T47D (cell line): Measurements from ENCODE around the gene STAT6.

ENCODE experiments used
- DNase-seq, 2 experiments: peaks; one replicate each; pipeline versions ENCODE4 v3.0.0 to v3.0.0-alpha.2; 2011 to 2012; ENCODE audit warnings: low read depth in 1 of 2, low spot score in 1 of 2
- JUND ChIP-seq: IDR thresholded peaks from 2 replicates; pipeline ENCODE4 v1.6.1; 2012; ENCODE audit warnings: low read depth
- in situ Hi-C: cut with HindIII; loops from 2 replicates; pipeline ENCODE4 v1.10.0; 2016; ENCODE audit warnings: low sequenced_read_pairs, low pct_unique_long_range_greater_than_20kb

The STAT6 gene

DNA sequence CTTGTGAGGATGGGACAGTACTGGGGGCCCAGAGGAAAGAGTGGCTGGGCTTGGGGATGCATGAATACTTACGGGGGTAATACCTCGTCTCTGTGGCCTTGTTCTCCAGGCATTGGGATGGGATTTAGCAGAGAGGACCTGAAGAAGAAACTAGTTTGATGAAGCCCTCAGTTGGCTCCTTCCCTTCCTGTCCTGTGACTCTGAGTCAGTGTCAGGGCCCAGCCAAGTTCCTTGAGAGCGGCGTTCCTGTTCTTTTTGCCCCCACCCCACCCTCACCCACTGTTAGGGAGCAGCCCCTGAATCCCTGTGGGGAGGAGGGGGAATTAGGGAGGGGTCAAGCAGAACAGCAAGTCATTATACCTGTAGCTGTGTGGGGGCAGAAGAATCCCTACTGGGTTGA, 41.5 kb upstream of the STAT6 start:
- DNase-seq = no peak
- TF ChIP-seq JUND = no peak
- in situ Hi-C loops = no loop called here

DNA sequence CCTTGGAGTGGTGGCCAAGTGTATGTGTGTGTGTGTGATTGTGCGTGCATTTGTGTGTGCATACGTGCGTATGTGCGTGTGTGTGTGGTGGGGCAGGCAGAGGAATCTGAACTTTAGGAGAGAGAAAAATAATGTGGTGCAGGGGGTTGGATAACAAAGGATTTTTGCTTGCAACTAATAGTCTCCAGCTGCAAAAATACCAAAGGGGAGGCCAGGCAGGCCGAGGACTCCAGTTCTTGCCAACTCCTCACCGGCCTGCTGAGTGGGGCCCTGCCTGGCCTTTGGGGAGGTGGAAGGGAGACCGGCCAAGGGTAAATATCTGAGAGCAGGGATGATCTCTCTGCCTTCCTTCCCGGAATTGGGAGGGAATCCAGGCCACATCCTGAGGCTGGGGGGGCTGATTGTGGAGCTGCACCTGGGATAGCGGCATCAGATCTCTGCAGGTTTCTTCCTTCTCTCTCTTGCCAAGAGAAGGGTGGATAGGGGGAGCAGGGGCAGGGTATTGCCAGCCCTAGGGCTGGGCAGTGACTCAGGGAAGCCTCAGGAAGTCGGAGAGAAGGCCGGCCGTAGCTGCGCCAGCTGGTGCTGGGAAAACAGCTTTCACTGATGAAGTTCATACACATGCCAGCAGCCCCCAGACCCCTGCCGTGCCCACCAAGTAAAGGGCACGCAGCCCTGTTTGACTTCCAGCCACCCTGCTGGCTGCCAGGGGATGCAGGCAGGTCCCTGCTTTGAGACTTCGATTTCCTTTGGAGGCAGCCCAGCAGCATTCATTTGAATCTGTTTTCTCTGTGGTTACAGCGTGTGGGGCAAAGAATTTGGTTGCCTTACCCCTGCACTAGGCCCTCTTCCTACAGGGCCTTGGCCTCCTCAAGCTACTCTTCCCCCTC, 40.8 kb upstream of the STAT6 start:
- TF ChIP-seq JUND = no peak
- in situ Hi-C loops = no loop called here
- DNase-seq = no peak

DNA sequence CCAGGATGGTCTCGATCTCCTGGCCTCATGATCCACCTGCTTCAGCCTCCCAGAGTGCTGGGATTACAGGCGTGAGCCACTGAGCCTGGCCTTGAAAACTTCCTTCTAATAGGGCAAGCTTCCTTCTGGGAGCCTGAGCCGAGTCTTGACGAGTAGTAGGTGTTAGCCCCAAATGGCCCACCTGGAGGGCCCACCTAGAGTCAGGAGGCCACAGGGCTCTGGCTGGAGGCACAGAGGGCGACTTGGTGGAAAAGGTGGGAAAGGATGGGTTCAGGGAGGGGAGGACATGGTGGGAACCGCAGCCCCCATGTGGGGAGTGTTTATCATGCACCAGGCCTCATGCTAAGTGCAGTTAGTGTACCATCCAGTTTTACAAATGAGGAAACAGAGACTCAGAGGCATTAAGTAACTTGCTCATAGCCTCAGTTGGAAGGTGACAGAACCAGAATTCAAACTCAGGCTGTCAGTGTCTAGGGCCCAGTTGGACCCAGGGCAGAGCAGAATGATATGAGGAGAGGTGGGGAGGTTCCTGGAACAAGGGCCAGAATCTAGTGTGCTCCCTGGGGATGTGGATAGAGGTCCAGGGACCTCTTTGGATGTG, 39.3 kb upstream of the STAT6 start:
- in situ Hi-C loops = no loop called here
- no peak for DNase-seq
- no peak for TF ChIP-seq JUND

DNA sequence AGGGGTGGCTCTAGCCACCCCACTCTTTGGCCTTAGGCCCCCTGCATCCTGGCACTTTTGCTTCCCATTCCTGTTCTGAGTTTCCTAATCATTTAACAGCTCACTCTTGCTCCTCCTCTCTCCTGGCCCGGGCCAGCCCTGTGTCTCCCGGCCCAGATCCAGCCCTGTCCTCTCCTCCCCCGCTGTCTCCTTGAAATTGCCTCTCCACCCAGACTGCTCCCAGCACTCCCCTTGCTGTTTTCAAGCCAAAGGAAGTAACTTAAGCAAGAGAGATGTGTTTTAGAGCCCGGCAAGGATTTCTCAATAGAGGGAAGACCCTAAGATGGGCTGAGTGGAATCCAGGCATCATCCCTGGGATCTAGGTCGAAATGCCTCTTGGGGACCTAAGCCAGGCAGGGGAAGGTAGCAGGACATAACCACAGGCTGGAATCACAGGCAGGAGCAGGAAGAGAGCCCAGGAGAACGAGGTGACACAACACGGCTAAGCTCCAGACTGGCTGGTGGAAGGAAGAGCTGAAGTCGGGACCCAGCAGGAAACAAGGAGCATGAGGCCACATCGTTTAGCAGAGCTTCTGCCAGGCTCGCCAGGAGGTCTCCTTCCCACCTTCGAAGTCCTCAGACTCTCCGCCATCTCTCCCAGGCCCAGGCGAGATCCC, 38.2 kb upstream of the STAT6 start:
- no peak for TF ChIP-seq JUND
- in situ Hi-C loops = no loop called here

DNA sequence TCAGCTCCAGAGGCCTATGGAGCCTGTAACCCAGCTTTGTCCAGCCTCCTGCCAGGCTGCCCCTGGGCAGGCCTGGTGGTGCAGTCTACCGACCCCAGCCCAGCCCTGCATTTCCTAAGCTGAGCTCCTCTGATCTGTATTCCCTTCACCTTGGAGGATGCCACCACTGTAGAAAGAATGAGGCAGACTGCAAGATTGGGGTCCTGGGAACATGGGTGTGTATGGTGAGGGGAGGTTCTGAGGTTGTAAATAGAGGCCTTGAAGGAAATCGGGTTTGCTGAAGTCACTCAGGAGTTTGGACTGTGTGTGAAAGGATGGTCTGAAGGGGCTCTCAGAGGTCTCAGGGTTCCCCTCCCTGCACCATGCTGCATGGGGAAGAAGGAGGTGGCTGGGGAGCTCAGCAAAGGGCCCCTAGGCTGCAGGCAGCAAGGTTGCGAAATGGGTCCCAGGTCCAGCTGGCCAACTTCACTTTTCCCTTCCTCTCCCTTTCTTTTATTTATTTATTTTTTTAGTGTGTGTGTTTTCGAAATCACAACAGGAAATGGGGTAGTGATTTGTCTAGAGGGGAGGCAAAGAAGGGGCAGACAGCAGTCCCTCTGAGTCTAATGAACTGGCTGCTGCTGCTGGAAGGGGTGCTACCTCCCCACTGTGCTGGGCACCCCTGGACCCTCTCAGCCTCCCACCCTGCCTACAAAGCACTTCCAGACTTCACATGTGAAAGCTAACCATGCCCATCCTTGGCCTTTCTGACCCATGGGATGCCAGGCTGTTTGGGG, 37.5 kb upstream of the STAT6 start:
- no peak for TF ChIP-seq JUND
- no peak for DNase-seq
- in situ Hi-C loops = no loop called here

More for the DNA sequence above, 38.2 kb upstream of the STAT6 start:
- DNase-seq = no peak

DNA sequence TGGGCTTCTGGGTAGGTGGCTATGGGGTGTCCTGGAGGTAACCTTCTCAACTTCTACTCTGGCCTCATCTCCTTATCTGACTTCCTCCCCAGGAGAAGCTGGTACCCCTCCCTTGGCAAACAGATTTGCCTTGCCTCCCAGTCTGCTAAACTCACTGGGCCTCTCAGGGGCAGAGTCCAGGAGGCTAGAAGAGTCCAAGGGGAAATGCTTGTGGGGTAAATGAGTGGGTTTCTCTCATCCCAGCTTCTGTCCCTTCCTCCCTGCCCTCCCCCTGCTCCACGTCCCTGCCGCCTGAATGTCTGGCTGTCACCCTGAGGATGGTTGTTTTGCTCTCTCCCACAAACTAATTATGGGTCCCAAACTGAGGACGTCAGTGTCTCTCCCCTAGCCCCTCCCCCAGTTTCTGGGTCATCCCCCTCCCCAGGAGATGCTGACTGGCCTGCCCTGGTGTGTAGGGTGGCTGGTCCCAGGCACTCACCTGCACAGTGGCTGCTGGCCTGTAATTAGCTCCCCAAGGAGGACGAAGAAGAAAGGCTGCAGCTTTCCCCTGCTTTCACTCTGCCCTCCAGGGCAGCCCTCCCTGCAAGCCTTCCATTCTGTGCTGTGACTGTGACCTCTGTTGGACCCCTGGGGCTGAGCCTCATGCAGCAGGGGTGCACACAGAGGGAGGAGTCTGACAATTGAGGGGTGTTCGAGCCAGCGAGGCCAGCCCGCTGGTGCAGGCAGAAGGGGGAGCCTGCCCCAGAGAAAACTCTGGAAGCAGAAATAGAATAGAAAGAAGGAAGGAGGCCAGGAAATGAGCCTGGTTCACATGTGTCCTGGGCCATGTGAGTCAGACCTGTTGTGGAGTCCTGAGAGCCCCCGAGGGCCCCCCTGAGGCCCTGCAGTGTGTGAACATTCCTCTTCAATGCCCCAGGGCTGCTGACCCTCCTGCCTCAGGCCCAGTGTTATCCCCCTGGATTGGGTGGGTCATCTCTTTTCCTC, 36.1 kb upstream of the STAT6 start, which contains the start of gene LRP1-AS:
Gene LRP1-AS, minus strand, starts transcription at position 659 of the 984 bp plus-strand sequence.
- in situ Hi-C loops = no loop called here
- no peak for TF ChIP-seq JUND
- no peak for DNase-seq

DNA sequence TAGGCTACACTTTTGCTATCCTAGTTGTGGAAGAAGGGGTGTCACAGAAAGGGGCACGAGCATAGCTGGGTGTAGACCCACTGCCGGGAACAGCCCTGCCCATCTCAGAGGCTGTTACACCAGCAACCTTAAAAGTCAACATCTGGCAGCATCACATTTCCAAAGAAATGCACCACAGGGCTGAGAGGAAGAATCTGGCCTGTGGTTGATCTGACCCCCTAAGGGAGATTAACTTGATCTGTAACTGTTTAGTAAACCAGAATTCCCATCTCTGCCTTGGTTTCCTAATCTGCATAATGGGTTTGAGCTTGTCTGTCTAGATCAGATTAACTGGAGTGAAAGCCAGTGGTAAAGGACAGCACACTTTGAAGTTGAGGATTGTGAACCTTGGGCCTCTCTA, 34.9 kb upstream of the STAT6 start:
- in situ Hi-C loops = no loop called here
- no peak for TF ChIP-seq JUND
- DNase-seq = no peak

DNA sequence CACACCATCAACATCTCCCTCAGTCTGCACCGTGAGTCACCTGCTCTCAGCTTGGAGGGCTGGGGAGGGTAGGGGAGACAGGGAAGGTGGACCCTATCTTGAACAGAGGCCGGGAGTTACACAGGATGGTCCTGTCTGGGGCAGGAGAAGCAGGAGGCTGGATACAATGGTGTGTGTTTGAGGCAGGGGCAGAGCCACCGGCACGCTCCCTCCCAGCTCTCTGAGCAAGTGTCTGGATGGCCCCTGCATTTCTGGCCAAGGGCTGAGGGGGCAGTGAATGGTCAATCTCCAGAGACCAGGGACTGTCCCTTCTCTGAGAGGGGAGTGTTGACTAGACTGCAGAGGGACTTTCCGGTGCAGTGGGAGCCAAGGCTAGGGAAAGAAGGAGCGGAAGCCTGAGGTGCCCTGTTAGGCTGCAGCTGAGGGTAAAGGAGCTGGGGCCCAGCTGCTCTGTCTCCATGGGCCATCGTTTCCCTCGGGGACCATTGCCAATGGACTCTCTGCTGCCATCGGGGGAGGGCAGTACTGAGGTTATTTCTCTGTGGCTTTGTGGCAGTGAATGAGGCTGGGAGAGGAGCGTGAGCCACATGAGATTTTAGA, 34.4 kb upstream of the STAT6 start:
- in situ Hi-C loops = no loop called here
- no peak for TF ChIP-seq JUND
- DNase-seq = no peak

DNA sequence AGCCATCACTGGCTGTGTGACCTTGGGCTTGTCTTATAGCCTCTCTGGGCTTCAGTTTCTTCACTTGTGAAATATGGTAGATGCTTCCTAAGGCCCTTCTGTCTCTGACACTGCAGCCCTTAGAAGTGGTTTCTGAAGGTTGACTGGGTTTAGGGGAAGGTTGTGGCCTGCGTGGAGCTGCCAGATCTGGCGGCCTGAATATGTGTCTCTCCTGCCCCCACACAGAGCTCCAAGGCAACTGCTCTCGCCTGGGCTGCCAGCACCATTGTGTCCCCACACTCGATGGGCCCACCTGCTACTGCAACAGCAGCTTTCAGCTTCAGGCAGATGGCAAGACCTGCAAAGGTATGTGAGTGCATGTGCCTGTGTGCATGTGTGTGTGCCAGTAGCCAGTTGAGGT, 32.3 kb upstream of the STAT6 start:
- no peak for TF ChIP-seq JUND
- in situ Hi-C loops = no loop called here
- DNase-seq = no peak

DNA sequence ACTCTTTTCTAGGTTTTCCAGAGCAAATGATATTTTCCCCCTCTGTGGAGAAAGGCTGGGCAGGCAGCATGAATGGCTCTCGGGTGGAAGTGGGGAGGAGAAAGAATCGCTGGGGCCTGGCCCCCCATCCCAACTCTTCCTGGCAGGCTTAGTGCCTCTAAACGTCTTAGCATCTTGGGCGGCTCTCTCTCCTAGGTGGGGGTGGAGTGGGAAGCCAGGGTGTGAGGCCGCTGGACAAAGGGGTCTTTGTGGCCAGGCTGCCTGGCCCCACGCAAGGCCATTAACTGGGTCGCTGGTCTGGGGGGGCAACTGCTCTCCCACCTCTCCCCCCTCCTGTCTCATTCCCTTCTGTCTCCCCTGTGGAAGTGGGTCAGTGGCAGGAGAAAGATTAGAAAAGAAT, 31.6 kb upstream of the STAT6 start:
- in situ Hi-C loops = no loop called here
- DNase-seq = no peak

DNA sequence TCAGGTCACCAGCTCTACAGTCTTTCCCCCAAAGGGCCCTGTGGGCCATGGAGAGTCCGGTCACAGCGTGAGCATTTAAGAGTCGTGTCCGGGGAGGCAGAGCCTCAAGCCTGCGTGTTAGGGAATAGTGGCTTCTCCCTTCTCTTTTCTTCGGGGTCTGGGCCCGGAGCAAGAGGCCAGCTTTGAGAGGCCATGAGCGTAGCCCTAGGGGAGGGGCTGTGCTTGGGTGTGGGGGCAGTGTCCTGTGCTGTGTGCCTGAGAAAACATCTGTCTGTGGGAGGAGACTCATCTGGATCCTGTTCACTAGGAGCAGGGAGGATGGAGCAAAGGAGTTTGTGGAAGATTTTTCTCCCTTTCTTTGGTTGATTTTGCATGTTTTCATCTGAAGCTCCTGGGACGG, 31.0 kb upstream of the STAT6 start:
- no peak for DNase-seq
- in situ Hi-C loops = no loop called here
- TF ChIP-seq JUND = no peak

More for the DNA sequence above, 31.6 kb upstream of the STAT6 start:
- no peak for TF ChIP-seq JUND

DNA sequence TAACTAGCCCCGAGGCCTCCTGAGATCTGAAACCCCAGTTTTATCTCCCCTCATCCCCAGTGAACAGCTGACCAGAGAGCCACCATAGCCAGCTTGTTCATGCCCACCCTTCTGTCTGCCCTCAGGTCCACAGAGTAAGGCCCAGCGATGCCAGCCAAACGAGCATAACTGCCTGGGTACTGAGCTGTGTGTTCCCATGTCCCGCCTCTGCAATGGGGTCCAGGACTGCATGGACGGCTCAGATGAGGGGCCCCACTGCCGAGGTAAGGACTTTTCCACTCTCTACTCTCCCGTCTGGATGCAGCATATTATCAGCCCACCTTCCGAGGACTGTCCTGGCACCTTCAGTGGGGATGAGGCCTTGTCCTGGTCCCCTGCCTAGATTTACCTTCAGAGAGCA, 30.1 kb upstream of the STAT6 start:
- no peak for TF ChIP-seq JUND
- DNase-seq = no peak

More for the DNA sequence above, 30.1 kb upstream of the STAT6 start:
- in situ Hi-C loops = no loop called here
